ENCODE data around the gene GABRB2.

The GABRB2 gene

DNA sequence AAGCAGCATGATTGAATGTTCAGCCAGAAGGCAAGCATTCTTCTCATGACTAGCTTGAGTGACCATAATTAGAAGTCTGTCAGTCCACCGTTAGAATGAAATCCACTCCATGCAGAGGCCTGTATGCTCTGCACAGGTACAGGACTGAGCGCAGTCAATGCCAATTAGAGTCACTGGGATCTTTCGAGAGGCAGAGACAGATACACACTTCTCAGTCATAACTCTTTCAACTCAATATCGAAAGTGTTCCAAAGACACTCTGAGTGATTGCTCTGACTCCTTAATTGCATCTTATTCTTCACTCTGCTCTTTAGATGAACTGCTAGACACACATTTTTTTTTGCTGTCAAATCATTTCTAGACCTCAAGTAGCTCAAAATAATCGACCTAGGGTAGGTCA lies 203.6 kb downstream of the GABRB2 start:
- no peak for FAIRE-seq
- DNase-seq (ENCODE audit: insufficient read length, low spot score) = no peak
- TF ChIP-seq POLR2A (IDR thresholded peaks at IDR 0.05; ENCODE audit: low read depth, low read length) (no peak), TAF1 (IDR thresholded peaks at IDR 0.05; ENCODE audit: low read depth, low read length) (no peak), PAX5 (IDR thresholded peaks at IDR 0.05; ENCODE audit: insufficient read depth, low read length, severe bottlenecking) (no peak), SPI1 (IDR thresholded peaks at IDR 0.05; ENCODE audit: low read depth, low read length) (no peak), POLR2AphosphoS5 (IDR thresholded peaks at IDR 0.05; ENCODE audit: low read depth, low read length) (no peak), POU2F2 (IDR thresholded peaks at IDR 0.05; ENCODE audit: low read depth, low read length) (no peak)

- TF ChIP-seq POLR2AphosphoS5 (IDR thresholded peaks at IDR 0.05; ENCODE audit: low read depth, low read length) (no peak), TAF1 (IDR thresholded peaks at IDR 0.05; ENCODE audit: low read depth, low read length) (no peak), PAX5 (IDR thresholded peaks at IDR 0.05; ENCODE audit: insufficient read depth, low read length, severe bottlenecking) (no peak), POLR2A (IDR thresholded peaks at IDR 0.05; ENCODE audit: low read depth, low read length) (no peak), SPI1 (IDR thresholded peaks at IDR 0.05; ENCODE audit: low read depth, low read length) (no peak), POU2F2 (IDR thresholded peaks at IDR 0.05; ENCODE audit: low read depth, low read length) (no peak)
- FAIRE-seq (no peak), DNase-seq (ENCODE audit: insufficient read length, low spot score) (no peak)
These were observed 206.5 kb downstream of the GABRB2 start for GRCh38 chr5:161340012-161340411.

DNA sequence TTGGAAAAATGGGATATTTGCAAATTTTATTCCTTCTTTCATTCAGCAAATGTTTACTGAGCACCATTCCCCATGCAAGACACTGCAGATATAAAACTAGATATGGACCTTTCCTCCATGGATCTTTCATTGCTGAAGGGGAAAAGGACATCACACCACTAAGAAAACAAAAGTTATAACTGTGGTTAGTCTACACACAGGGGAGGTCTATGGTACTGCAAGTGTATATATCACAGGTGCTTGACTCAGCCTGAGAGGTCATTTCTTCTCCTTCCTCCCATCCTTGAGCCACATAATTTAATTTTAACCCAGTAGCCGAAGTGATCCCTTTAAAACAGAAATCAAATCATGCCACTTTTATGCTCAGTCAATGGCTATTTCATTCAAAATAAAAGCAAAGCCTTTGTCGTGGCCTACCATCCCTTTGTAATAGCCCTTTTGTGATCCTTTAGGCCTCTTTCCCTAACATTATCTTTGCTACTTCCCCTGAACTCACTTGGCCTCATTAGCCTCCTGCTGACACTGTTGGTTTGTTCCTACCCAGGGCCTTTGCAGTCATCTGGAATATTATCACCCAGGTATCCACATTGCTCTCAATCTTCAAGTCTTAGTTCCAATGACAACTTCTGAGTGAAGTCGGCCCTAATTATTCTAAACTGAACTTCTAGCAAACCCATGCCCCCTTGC lies 213.2 kb downstream of the GABRB2 start:
- no peak for FAIRE-seq
- DNase-seq (ENCODE audit: insufficient read length, low spot score) = no peak
- no peak for TF ChIP-seq TAF1 (IDR thresholded peaks at IDR 0.05; ENCODE audit: low read depth, low read length)
- no peak for TF ChIP-seq PAX5 (IDR thresholded peaks at IDR 0.05; ENCODE audit: insufficient read depth, low read length, severe bottlenecking)
- no peak for TF ChIP-seq POU2F2 (IDR thresholded peaks at IDR 0.05; ENCODE audit: low read depth, low read length)

- DNase-seq (ENCODE audit: insufficient read length, low spot score) (no peak), FAIRE-seq (no peak)
- TF ChIP-seq POLR2A (IDR thresholded peaks at IDR 0.05; ENCODE audit: low read depth, low read length) (no peak), TAF1 (IDR thresholded peaks at IDR 0.05; ENCODE audit: low read depth, low read length) (no peak), PAX5 (IDR thresholded peaks at IDR 0.05; ENCODE audit: insufficient read depth, low read length, severe bottlenecking) (no peak), POLR2AphosphoS5 (IDR thresholded peaks at IDR 0.05; ENCODE audit: low read depth, low read length) (no peak), SPI1 (IDR thresholded peaks at IDR 0.05; ENCODE audit: low read depth, low read length) (no peak), POU2F2 (IDR thresholded peaks at IDR 0.05; ENCODE audit: low read depth, low read length) (no peak)
These were observed 214.2 kb downstream of the GABRB2 start for GRCh38 chr5:161332343-161332742.

DNA sequence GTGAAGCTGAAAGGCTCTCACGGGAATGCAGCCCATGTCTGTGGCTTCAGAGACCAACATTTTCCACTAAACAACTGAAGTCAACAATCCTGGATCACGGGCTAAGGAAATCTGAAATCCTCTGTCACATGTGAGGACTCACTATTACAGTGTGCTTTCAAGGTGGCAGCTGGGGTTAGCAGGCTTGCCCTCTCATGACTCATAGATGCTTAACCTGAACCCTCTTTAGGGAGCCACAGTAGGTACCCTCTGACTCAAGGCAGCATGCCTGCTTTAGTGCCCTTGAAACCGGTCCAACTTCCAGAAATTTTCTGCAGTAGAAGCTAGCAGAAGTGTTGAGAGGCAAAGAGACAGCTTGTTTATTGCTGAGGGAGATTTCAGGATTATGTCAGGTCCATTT lies 232.5 kb downstream of the GABRB2 start:
- TF ChIP-seq POLR2A (IDR thresholded peaks at IDR 0.05; ENCODE audit: low read depth, low read length) (no peak), PAX5 (IDR thresholded peaks at IDR 0.05; ENCODE audit: insufficient read depth, low read length, severe bottlenecking) (no peak), SPI1 (IDR thresholded peaks at IDR 0.05; ENCODE audit: low read depth, low read length) (no peak), POLR2AphosphoS5 (IDR thresholded peaks at IDR 0.05; ENCODE audit: low read depth, low read length) (no peak), TAF1 (IDR thresholded peaks at IDR 0.05; ENCODE audit: low read depth, low read length) (no peak), POU2F2 (IDR thresholded peaks at IDR 0.05; ENCODE audit: low read depth, low read length) (no peak)
- FAIRE-seq (no peak), DNase-seq (ENCODE audit: insufficient read length, low spot score) (no peak)

DNA sequence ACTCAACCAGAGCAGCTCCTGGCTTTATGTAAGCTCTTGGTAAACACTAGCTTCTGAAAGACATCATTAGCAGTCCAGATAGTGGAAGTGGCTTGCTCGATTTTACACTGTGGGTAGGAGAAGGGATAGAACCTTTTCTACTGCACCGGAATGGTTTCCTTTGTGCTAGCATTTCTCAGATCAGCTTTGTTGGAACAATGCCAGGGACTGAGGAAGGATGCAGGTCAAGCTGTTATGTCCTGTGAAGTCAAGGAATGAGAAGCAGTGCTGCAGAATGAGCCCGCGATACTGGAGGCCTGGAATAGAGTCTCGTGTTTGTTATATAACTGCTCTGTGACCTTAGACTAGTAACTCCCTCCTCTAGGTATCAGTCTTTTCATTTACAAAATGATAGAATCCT lies 233.6 kb downstream of the GABRB2 start:
- TF ChIP-seq POU2F2 (IDR thresholded peaks at IDR 0.05; ENCODE audit: low read depth, low read length) = no peak
- no peak for TF ChIP-seq PAX5 (IDR thresholded peaks at IDR 0.05; ENCODE audit: insufficient read depth, low read length, severe bottlenecking)
- TF ChIP-seq SPI1 (IDR thresholded peaks at IDR 0.05; ENCODE audit: low read depth, low read length) = no peak
- no peak for TF ChIP-seq POLR2AphosphoS5 (IDR thresholded peaks at IDR 0.05; ENCODE audit: low read depth, low read length)
- no peak for TF ChIP-seq TAF1 (IDR thresholded peaks at IDR 0.05; ENCODE audit: low read depth, low read length)
- FAIRE-seq (no peak), DNase-seq (ENCODE audit: insufficient read length, low spot score) (no peak)

- TF ChIP-seq POLR2A (IDR thresholded peaks at IDR 0.05; ENCODE audit: low read depth, low read length) (no peak), POLR2AphosphoS5 (IDR thresholded peaks at IDR 0.05; ENCODE audit: low read depth, low read length) (no peak), PAX5 (IDR thresholded peaks at IDR 0.05; ENCODE audit: insufficient read depth, low read length, severe bottlenecking) (no peak), TAF1 (IDR thresholded peaks at IDR 0.05; ENCODE audit: low read depth, low read length) (no peak), POU2F2 (IDR thresholded peaks at IDR 0.05; ENCODE audit: low read depth, low read length) (no peak), SPI1 (IDR thresholded peaks at IDR 0.05; ENCODE audit: low read depth, low read length) (no peak)
- FAIRE-seq = peak; percentile 93
- no peak for DNase-seq (ENCODE audit: insufficient read length, low spot score)
These were observed 234.6 kb downstream of the GABRB2 start for GRCh38 chr5:161311965-161312364.

DNA sequence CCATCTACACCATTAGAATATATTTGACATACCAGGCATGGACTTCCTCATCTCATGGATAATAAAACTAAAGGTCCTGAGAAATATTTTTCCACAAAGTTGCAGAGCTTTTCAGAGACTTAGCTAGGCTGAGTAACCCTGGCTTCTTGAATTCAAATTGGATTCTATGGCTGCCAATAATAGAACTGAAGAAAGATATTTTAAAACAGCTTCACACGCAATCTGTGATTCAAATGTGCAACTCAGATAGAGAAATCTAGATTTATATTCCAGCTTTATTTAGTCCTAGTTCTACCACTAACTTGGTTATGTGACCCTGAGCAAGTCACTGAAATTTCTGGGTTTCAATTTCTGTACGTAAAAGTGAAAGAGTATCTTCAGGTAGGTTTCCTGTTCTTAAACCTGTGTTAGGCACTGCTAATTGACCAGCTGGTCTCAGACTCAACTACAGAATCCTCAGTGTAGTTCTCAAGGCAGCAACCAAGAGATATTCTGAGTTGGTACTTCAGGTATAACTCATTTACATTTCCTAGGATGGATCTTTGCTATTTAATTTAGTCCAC lies 235.3 kb downstream of the GABRB2 start:
- no peak for TF ChIP-seq TAF1 (IDR thresholded peaks at IDR 0.05; ENCODE audit: low read depth, low read length)
- TF ChIP-seq POLR2A (IDR thresholded peaks at IDR 0.05; ENCODE audit: low read depth, low read length) = no peak
- TF ChIP-seq POU2F2 (IDR thresholded peaks at IDR 0.05; ENCODE audit: low read depth, low read length) = peak; percentile 10; the same call in 1 of the 2 replicates
- TF ChIP-seq POLR2AphosphoS5 (IDR thresholded peaks at IDR 0.05; ENCODE audit: low read depth, low read length) = no peak
- no peak for TF ChIP-seq PAX5 (IDR thresholded peaks at IDR 0.05; ENCODE audit: insufficient read depth, low read length, severe bottlenecking)
- TF ChIP-seq SPI1 (IDR thresholded peaks at IDR 0.05; ENCODE audit: low read depth, low read length) = no peak
- no peak for FAIRE-seq
- DNase-seq (ENCODE audit: insufficient read length, low spot score) = peak; percentile 20

- DNase-seq (ENCODE audit: insufficient read length, low spot score) = no peak
- TF ChIP-seq PAX5 (IDR thresholded peaks at IDR 0.05; ENCODE audit: insufficient read depth, low read length, severe bottlenecking) (no peak), POLR2A (IDR thresholded peaks at IDR 0.05; ENCODE audit: low read depth, low read length) (no peak), POLR2AphosphoS5 (IDR thresholded peaks at IDR 0.05; ENCODE audit: low read depth, low read length) (no peak), TAF1 (IDR thresholded peaks at IDR 0.05; ENCODE audit: low read depth, low read length) (no peak), SPI1 (IDR thresholded peaks at IDR 0.05; ENCODE audit: low read depth, low read length) (no peak), POU2F2 (IDR thresholded peaks at IDR 0.05; ENCODE audit: low read depth, low read length) (no peak)
- no peak for FAIRE-seq
These were observed 240.1 kb downstream of the GABRB2 start for GRCh38 chr5:161306351-161306995.
